Loucy (cell line): ENCODE results near the gene CARD9.

Source experiments
- EZH2phosphoT487 ChIP-seq: fragments of 200-600 bp; IDR thresholded peaks from 2 replicates; pipeline ENCODE4 v1.6.1; 2018; ENCODE audit warnings: antibody characterized with exemption, mild to moderate bottlenecking, moderate library complexity, borderline replicate concordance
- TF ChIP-seq, protein P1 (sequence below): fragments of 200-600 bp; sonication (generic); conservative IDR thresholded peaks from 2 replicates; pipeline ENCODE4 v1.5.1; 2014; ENCODE audit warnings: mild to moderate bottlenecking, antibody characterized with exemption, low read length

DNA sequence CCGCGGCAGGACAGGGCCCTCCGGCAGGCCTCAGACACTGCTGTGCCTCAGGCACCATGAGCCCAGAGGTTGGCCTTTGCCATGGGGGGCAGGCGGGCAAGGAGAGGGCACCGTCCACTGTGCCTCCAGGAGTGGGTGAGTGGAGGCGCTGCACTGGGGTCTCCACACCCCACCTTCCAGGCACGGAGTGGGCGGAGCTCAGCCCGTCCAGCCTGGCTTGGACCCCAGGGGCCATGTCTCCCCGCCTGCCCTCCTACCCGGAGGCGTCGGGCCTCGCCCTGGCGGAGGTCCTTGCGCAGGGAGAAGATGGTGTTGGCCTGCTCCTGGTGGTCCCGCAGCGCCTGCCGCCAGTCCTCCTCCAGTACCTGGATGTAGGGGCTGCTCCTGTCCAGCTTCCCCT is 3.4 kb downstream of the CARD9 start:
- TF ChIP-seq, protein P1, sequence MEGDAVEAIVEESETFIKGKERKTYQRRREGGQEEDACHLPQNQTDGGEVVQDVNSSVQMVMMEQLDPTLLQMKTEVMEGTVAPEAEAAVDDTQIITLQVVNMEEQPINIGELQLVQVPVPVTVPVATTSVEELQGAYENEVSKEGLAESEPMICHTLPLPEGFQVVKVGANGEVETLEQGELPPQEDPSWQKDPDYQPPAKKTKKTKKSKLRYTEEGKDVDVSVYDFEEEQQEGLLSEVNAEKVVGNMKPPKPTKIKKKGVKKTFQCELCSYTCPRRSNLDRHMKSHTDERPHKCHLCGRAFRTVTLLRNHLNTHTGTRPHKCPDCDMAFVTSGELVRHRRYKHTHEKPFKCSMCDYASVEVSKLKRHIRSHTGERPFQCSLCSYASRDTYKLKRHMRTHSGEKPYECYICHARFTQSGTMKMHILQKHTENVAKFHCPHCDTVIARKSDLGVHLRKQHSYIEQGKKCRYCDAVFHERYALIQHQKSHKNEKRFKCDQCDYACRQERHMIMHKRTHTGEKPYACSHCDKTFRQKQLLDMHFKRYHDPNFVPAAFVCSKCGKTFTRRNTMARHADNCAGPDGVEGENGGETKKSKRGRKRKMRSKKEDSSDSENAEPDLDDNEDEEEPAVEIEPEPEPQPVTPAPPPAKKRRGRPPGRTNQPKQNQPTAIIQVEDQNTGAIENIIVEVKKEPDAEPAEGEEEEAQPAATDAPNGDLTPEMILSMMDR = no peak
- TF ChIP-seq EZH2phosphoT487 = no peak
